DMS79 (cell line): ENCODE results near the gene CXCR4.

Source experiments
- DNase-seq: peaks from one replicate; lab custom pipeline; 2025; lab: John Stamatoyannopoulos, UW

The CXCR4 gene

DNA sequence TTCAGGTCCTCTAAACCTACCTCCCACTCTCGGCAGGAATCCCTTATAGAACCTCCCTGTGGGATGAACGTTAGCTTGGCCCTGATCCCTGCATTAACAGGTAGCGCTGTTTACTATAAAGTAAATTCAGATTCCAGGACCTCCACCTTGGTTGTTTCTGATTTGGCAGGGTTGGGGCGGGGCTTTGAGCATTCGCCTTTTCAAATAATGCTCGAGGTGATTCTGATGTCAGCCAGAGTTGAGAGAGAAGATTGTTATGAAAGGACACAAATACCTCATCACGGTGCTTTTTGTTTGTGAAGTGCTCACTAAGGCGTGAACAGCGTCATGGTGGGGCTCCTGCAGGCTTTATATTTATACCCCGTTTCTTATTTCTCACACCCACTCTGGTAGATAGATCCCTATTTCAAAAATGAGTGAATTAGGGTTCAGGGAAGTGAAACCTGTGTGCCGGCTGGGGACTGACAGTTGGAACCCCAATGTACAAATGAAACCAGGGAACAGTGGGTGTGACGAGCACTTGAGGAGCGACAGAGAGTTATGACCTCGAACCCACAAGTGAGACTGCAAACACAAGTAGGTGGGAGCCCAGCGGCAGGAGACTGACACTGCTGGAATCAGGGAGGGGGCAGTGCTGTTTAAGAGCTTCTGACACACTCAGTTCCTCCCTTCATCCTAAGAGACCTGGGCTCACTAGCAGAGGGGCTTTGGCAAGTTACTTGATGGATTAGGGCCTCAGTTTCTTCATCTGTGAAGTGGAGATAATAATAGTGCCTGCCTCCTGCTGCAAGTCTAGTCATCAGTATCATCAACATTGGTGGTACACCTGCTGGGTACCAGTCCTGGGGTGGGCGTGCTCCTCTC lies 14.2 kb upstream of the CXCR4 start:
- no peak for DNase-seq

DNA sequence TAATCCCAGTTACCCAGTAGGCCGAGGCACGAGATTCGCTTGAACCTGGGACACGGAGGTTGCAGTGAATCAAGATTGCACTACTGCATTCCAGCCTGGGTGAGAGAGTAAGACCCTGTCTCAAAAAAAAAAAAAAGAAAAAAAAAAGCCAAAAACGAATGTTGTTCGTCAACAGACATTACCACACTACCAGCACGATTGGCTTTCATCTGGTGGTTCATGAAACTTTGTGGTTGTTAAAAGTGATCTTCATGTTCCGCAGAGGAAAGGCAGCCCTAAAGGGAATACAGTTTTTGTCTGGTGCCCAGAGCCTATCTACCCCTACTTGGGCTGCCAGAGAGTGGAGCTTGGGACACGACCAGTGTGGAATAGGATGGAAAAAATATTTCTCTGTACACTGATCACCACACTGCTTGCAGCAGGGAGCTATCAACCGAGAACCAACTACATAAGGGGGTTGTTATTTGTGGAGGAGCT lies 13.6 kb upstream of the CXCR4 start:
- no peak for DNase-seq

GRCh38 chr2:136130511-136130910 lies 12.6 kb upstream of the CXCR4 start:
- no peak for DNase-seq

- no peak for DNase-seq
These were observed 12.1 kb upstream of the CXCR4 start for GRCh38 chr2:136130045-136130444.

DNA sequence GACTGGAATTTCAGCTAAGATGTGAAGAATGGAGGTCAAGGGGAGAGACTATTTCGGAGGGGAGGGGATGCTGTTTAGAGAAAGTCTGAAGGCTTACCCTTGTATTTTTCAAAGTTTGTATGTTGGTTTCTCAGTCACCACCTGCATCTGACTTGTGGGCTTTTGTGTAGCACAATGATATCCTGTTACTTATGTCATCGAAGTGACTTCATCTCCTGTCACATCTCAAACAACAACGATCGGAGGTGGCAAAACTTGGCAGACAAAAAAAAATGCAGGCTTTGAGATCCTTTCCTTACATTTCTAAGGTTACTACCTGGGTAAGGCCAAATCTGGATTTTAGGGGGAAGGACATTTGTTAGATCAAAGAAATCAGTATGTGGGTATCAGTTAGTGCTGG lies 11.7 kb upstream of the CXCR4 start:
- no peak for DNase-seq

DNA sequence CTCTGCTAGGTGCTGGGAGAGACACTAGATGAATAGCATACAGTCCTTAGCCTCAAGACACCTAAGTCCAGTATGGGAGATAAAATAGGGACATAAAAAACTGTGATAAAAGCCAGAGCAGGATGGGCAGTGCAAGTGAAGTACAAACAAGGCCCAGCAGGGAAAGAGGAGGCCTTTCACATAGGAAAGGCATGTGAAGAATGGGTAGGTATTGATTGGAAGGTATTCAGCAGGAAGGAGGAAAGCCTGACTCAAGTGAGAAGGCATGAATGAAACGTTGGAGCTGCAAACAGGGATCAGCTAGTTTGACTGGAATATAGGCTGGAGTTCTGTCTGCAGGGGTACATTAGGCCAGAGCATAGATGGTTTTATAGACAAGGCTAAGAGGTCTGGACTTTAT lies 11.0 kb upstream of the CXCR4 start:
- DNase-seq: no peak

- DNase-seq: no peak
These were observed 10.4 kb upstream of the CXCR4 start for GRCh38 chr2:136128366-136128765.

DNA sequence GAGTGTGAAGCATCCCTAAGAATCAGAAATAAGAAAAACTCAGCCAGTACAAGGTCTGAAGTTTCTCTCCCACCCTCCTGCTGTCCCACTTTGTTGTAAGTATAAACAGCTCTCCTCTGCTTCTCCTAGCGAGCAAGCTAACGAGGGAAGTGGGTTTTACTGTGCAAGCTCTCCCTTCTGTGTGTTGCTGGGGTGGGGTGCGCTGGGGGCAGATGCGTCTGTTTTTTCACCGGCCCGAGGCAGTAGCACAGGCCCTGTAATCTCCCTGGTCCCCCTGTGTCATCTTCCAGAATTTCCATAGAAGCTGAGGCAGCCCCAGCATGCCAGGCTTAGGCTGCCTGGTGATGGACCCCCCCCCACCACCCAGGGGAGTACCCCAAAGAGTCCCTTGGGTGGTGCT lies 9.4 kb upstream of the CXCR4 start:
- no peak for DNase-seq

DNA sequence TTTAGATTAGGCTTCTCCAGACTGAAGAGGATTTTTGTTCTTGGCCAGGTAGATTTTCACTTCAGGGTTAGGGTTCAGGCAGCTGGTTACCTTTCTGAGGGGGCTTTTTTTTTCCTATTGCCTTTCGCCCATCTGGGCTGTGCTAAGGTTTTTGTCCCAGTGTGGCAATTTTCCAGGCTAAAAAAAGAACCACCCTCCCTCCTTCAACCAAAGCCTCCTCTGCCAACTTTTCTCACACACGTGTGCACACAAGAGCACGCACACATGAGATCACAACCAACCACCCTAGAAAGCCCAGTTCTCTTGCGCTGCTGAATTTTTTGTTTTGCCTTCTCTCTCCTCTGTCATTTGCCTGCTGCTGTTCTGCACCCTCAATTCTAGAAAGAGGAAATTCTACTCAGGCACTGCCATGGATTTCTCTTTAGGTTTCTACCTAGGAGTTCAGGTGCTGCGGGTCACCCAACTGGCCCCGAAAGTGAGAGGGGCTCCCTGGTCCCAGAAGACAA lies 8.5 kb upstream of the CXCR4 start:
- DNase-seq: peak; percentile 77

- DNase-seq: peak; percentile 77
These were observed 8.1 kb upstream of the CXCR4 start for GRCh38 chr2:136126021-136126420.

- DNase-seq: peak; percentile 67
These were observed 7.3 kb upstream of the CXCR4 start for GRCh38 chr2:136125236-136125635.

GRCh38 chr2:136124805-136125204 lies 6.9 kb upstream of the CXCR4 start:
- DNase-seq: no peak

GRCh38 chr2:136122661-136123060 lies 4.7 kb upstream of the CXCR4 start:
- DNase-seq: no peak

DNA sequence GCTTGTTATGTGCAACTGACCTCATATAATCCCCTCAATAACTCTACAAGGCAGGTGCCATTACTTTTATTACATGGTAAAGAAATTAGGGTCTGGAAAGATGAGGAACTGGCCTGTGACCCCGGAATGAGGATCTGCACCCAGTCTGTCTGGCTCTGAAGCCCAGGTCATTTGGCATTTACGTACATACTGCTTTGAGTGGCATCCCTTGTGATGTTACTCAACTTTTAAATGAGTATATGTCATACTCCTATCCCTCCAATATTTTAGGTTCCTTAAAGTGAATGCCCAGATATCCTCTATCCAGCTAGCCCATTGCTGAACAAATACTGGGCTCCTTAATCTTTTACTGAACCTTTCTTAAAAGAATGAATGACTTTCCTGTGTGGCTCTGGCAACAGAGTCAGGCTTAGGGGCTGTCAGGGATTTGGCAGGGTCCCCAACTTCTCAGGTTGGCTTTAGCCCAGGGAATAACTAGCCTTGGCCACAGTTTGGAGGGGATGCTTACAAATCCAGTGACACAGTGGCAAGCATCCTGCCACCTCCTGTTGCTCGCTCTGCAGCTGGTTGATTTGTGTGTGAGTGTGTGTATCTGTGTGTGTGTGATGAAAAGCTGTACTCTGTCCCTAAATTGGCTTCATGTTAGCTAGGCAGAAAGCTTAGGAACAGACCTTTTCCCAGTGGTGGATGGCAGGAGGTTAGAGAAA lies 3.4 kb upstream of the CXCR4 start:
- DNase-seq: no peak

GRCh38 chr2:136119717-136120675 lies 2.0 kb upstream of the CXCR4 start:
- DNase-seq: no peak

DNA sequence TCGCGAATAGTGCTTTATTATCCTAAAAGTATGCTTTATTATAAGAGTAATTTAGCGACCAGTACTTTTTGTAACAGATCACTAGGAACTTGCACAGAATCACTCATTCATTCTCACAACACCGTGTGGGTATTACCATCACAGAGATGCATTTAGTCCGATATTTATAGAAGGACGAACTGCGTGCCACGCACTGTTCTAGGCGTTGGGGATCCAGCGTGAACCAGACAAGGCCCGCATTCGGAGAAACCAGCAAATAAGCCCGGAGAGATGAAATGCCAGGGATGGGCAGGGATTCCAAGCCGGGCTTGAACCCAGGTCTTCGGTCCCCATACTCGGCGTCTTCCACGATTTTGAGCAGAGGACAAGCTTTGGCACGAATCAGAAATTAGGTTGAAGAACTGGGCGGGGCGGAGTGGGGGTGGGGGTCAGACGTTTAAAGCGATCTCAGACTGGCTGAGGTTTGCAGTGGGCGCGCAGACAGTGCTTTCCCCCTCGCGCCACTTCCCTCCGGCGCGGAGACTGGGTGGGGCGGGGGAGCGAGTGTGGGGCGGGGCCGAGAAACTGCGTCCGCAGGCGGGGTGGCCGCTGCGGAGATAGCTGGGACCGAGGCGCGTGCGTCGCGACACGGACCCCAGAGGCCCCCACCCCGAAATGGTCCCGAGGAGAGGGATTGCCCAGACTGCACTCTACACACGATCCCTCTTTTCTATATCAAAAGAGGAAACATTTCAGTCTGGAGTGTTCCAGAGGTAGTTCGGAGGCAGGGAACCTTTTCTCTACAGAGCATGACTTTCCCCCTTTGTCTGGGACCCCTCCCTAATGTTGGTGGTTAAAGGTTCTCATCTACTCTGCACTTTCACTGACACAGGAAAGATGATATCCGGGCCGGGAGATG lies 1.1 kb upstream of the CXCR4 start:
- DNase-seq: peak; percentile 74

GRCh38 chr2:136117391-136117841 lies 533 bp downstream of the CXCR4 start:
- DNase-seq: peak; percentile 66

GRCh38 chr2:136116813-136117390 lies 1.0 kb downstream of the CXCR4 start:
- no peak for DNase-seq

- peak; percentile 52 for DNase-seq
These were observed 1.7 kb downstream of the CXCR4 start for GRCh38 chr2:136116151-136116812.
